ENCODE data around the gene DEAF1. TPM values are rescaled to one million over a fixed set of nuclear protein-coding genes. Genes with fewer than 3 reads are reported as not detected.

Gene DEAF1
- total RNA-seq, 1 experiment from 2014 or later: 62.2 TPM

- Mint-ChIP-seq H3K4me1 (no peaks in the 10 kb centered on the region), H3K36me3 (peaks cover 53% of the 10 kb centered on the region), H3K27ac (0 out of 2 replicates have a peak overlapping the region, but pooled peaks have one; percentile 27), H3K4me3 (no peak overlapping the region), H3K27me3 (ENCODE audit: low read depth) (no peaks in the 10 kb centered on the region), H3K9me3 (no peaks in the 10 kb centered on the region)
- DNase-seq (ENCODE audit: low spot score): no peak
- CTCF ChIA-PET: no interaction called here
- ATAC-seq: no peak
- POLR2A ChIA-PET: no interaction called here
- TF ChIP-seq E2F1 (CRISPR knock-in tag; IDR thresholded peaks at IDR 0.05) (no peak), OVOL2 (CRISPR knock-in tag; IDR thresholded peaks at IDR 0.05; ENCODE audit: borderline replicate concordance) (no peak), ZBTB21 (CRISPR knock-in tag; IDR thresholded peaks at IDR 0.05; ENCODE audit: borderline replicate concordance) (no peak), MAX (CRISPR knock-in tag; IDR thresholded peaks at IDR 0.05) (no peak), MLX (CRISPR knock-in tag; IDR thresholded peaks at IDR 0.05) (no peak), ZNF396 (CRISPR knock-in tag; IDR thresholded peaks at IDR 0.05; ENCODE audit: borderline replicate concordance) (no peak), USF2 (CRISPR knock-in tag; IDR thresholded peaks at IDR 0.05) (no peak), RORB (CRISPR knock-in tag; IDR thresholded peaks at IDR 0.05) (no peak), TEAD1 (CRISPR knock-in tag; IDR thresholded peaks at IDR 0.05) (no peak), ZNF512 (CRISPR knock-in tag; IDR thresholded peaks at IDR 0.05; ENCODE audit: borderline replicate concordance) (no peak), STAT6 (CRISPR knock-in tag; conservative IDR thresholded peaks at IDR 0.05; ENCODE audit: low read depth) (no peak), JAZF1 (CRISPR knock-in tag; IDR thresholded peaks at IDR 0.05) (no peak), ZNF281 (CRISPR knock-in tag; IDR thresholded peaks at IDR 0.05) (no peak), PREB (CRISPR knock-in tag; IDR thresholded peaks at IDR 0.05; ENCODE audit: borderline replicate concordance) (no peak), ATF2 (CRISPR knock-in tag; IDR thresholded peaks at IDR 0.05; ENCODE audit: borderline replicate concordance, low read depth) (no peak), ZNF219 (CRISPR knock-in tag; IDR thresholded peaks at IDR 0.05; ENCODE audit: borderline replicate concordance) (no peak), USF1 (CRISPR knock-in tag; IDR thresholded peaks at IDR 0.05) (no peak), ARID4B (CRISPR knock-in tag; IDR thresholded peaks at IDR 0.05; ENCODE audit: borderline replicate concordance) (no peak), NR1H2 (CRISPR knock-in tag; IDR thresholded peaks at IDR 0.05) (no peak)
These were observed 98.6 kb downstream of the DEAF1 start for GRCh38 chr11:596374-596773.

Data from WTC11 (cell line).